CD14-positive monocyte (primary cell): ENCODE results near the gene LRRC8E. TPM values are rescaled to one million over a fixed set of nuclear protein-coding genes. Genes with fewer than 3 reads are reported as not detected.
A peak's percentile ranks its signal among the peaks of the same experiment; 100 is the strongest.

Experiments
- DNase-seq, 3 donors: peaks; one replicate each; pipeline ENCODE4 v3.0.0-alpha.2; 2011 to 2022
- H2AFZ ChIP-seq: 2 replicates; pipeline ENCODE4 v1.6.0; 2012; ENCODE audit warnings: mild to moderate bottlenecking, low read depth, low read length, inconsistent platforms; ENCODE audit not compliant: insufficient read depth, poor library complexity, severe bottlenecking
- H3K27ac ChIP-seq, 2 donors: 1 replicate in 1 of 2; 2 replicates in 1 of 2; pipeline ENCODE4 v1.5.1; 2012 to 2013; ENCODE audit warnings: low read length in 2 of 2, control low read depth in 1 of 2, inconsistent platforms in 1 of 2, low read depth in 1 of 2, mild to moderate bottlenecking in 1 of 2
- H3K27me3 ChIP-seq, 2 donors: one replicate each; pipeline versions ENCODE4 v1.6.0 to v1.6.1; 2011 to 2013; ENCODE audit warnings: low read length in 2 of 2; ENCODE audit not compliant: control insufficient read depth in 2 of 2, insufficient read depth in 2 of 2
- H3K36me3 ChIP-seq, 2 donors: replicated peaks in 1 of 2; 1 replicate in 1 of 2; 2 replicates in 1 of 2; pipeline versions ENCODE4 v1.5.1 to v1.6.1; 2012 to 2013; ENCODE audit warnings: low read length in 2 of 2, control low read depth in 1 of 2, inconsistent platforms in 1 of 2, mild to moderate bottlenecking in 1 of 2; ENCODE audit not compliant: insufficient read depth in 2 of 2, control insufficient read depth in 1 of 2
- H3K4me1 ChIP-seq, 2 donors: 1 replicate in 1 of 2; 2 replicates in 1 of 2; pipeline versions ENCODE4 v1.5.1 to v1.6.1; 2012 to 2013; ENCODE audit warnings: low read length in 2 of 2, control low read depth in 1 of 2, inconsistent platforms in 1 of 2, mild to moderate bottlenecking in 1 of 2, moderate library complexity in 1 of 2; ENCODE audit not compliant: insufficient read depth in 2 of 2, control insufficient read depth in 1 of 2
- H3K4me2 ChIP-seq: replicated peaks from 2 replicates; pipeline ENCODE3; 2012; ENCODE audit warnings: low read length, moderate library complexity, mild to moderate bottlenecking; ENCODE audit not compliant: poor library complexity, severe bottlenecking; ENCODE audit errors: extremely low read depth
- H3K4me3 ChIP-seq, 3 experiments: fragments of 200-600 bp in 1 of 3; sonication (generic) in 1 of 3; replicated peaks in 1 of 3; 1 replicate in 2 of 3; 2 replicates in 1 of 3; pipeline ENCODE4 v1.5.1; 2011 to 2013; ENCODE audit warnings: low read length in 3 of 3, mild to moderate bottlenecking in 3 of 3, control low read depth in 2 of 3, low read depth in 2 of 3, inconsistent platforms in 1 of 3, moderate library complexity in 1 of 3
- H3K79me2 ChIP-seq: 2 replicates; pipeline ENCODE4 v1.6.0; 2012; ENCODE audit warnings: mild to moderate bottlenecking, control low read depth, inconsistent platforms, low read length, moderate library complexity; ENCODE audit not compliant: insufficient read depth
- H3K9ac ChIP-seq: 2 replicates; pipeline ENCODE4 v1.6.0; 2017; ENCODE audit warnings: low read length, mild to moderate bottlenecking; ENCODE audit not compliant: insufficient read depth, poor library complexity, severe bottlenecking
- H3K9me3 ChIP-seq, 2 donors: replicated peaks in 1 of 2; 1 replicate in 1 of 2; 2 replicates in 1 of 2; pipeline versions ENCODE4 v1.5.1 to v1.6.1; 2012 to 2013; ENCODE audit warnings: low read length in 2 of 2, control low read depth in 1 of 2; ENCODE audit not compliant: control insufficient read depth in 1 of 2, insufficient read depth in 1 of 2
- H4K20me1 ChIP-seq: 2 replicates; pipeline ENCODE4 v1.6.0; 2012; ENCODE audit warnings: mild to moderate bottlenecking, low read length, control low read depth, moderate library complexity; ENCODE audit not compliant: insufficient read depth
- H3K27ac Mint-ChIP-seq, 7 donors: one replicate each; pipeline ENCODE4 v1.8.0; 2020; ENCODE audit warnings: mild to moderate bottlenecking in 7 of 7, mixed read lengths in 7 of 7, moderate library complexity in 6 of 7, inconsistent platforms in 2 of 7
- H3K27me3 Mint-ChIP-seq, 3 donors: one replicate each; pipeline ENCODE4 v1.8.0; 2021 to 2022; ENCODE audit warnings: low read depth in 3 of 3, mild to moderate bottlenecking in 3 of 3, mixed read lengths in 3 of 3, moderate library complexity in 3 of 3, inconsistent platforms in 1 of 3
- H3K36me3 Mint-ChIP-seq, 2 donors: one replicate each; pipeline ENCODE4 v1.8.0; 2020; ENCODE audit warnings: mixed read lengths in 2 of 2, inconsistent platforms in 1 of 2, mild to moderate bottlenecking in 1 of 2
- H3K4me1 Mint-ChIP-seq: one replicate; pipeline ENCODE4 v1.8.0; 2020; ENCODE audit warnings: mild to moderate bottlenecking, mixed read lengths
- H3K4me3 Mint-ChIP-seq, 2 donors: one replicate each; pipeline ENCODE4 v1.8.0; 2020; ENCODE audit warnings: mild to moderate bottlenecking in 2 of 2, mixed read lengths in 2 of 2, moderate library complexity in 1 of 2
- H3K9me3 Mint-ChIP-seq, 7 donors: one replicate each; pipeline ENCODE4 v1.8.0; 2020 to 2022; ENCODE audit warnings: mixed read lengths in 7 of 7, mild to moderate bottlenecking in 6 of 7, moderate library complexity in 6 of 7, inconsistent platforms in 2 of 7
- WGBS: methylation state at CpG from one replicate; pipeline ENCODE4 v1.1.5; 2013; ENCODE audit warnings: missing lambda C conversion rate; ENCODE audit not compliant: insufficient coverage; 5-methylcytosine and 5-hydroxymethylcytosine counted together
- intact Hi-C, 2 donors: fragments of 100-400 bp; cut with micrococcal nuclease; formaldehyde crosslinking; loops; one replicate each; pipeline versions ENCODE4 v1.15.0 to v1.15.1; 2023
- polyA plus RNA-seq, 3 donors: library from polyadenylated mRNA; depleted of rRNA in 1 of 3; unstranded in 2 of 3; stranded (reverse) in 1 of 3; fragments of 300-500 nt in 2 of 3; fragments of >200 nt in 1 of 3; fragmentation: Illumina TruSeq in 2 of 3; gene quantifications; 1 replicate in 2 of 3; 2 replicates in 1 of 3; pipeline ENCODE4 v1.2.3, GENCODE V29; 2012 to 2021
- TF ChIP-seq, protein P1 (sequence below): fragments of 200-600 bp; IDR thresholded peaks from one replicate; pipeline ENCODE4 v1.8.0; 2022; ENCODE audit warnings: antibody characterized with exemption, mild to moderate bottlenecking

LRRC8E gene
- polyA plus RNA-seq, 3 donors, result not detected

DNA sequence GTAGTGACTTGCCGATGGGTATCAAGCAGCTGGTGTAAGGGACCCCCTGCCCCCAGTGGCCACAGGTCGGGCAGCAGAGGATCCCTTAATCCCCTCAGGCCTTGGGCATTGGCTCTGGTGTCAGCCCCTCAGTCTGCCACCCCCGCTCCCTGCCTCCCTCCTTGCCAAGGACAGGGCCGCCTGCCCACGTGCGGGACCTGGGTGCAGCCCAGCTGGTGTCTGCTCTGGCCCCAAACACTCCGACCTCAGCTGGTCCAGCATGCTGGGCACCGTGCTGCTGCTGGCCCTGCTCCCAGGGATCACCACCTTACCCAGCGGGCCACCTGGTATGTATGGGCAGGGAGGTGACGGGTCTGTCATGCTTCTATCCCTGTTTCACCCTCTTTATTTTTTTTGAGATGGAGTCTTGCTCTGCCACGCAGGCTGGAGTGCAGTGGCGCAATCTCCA, 26.3 kb downstream of the LRRC8E start, which contains the start of gene TGFBR3L:
TSS of gene TGFBR3L (plus strand) at position 233 of the 448 bp plus-strand sequence.
- peaks cover 32% of the 10 kb centered on the region for H3K4me1 Mint-ChIP-seq
- peaks cover 46 to 60% (median 51%) of the 10 kb centered on the region in 3 donors for H3K27me3 Mint-ChIP-seq
- DNase-seq, result no peak
- WGBS, result 78% methylated on average over 9 of the region's 12 CpGs
- H3K4me1 ChIP-seq, result peaks cover 22 to 43% of the 10 kb centered on the region in 2 donors
- peaks cover 0 to 19% of the 10 kb centered on the region in 2 donors for H3K9me3 ChIP-seq
- TF ChIP-seq, protein P1, sequence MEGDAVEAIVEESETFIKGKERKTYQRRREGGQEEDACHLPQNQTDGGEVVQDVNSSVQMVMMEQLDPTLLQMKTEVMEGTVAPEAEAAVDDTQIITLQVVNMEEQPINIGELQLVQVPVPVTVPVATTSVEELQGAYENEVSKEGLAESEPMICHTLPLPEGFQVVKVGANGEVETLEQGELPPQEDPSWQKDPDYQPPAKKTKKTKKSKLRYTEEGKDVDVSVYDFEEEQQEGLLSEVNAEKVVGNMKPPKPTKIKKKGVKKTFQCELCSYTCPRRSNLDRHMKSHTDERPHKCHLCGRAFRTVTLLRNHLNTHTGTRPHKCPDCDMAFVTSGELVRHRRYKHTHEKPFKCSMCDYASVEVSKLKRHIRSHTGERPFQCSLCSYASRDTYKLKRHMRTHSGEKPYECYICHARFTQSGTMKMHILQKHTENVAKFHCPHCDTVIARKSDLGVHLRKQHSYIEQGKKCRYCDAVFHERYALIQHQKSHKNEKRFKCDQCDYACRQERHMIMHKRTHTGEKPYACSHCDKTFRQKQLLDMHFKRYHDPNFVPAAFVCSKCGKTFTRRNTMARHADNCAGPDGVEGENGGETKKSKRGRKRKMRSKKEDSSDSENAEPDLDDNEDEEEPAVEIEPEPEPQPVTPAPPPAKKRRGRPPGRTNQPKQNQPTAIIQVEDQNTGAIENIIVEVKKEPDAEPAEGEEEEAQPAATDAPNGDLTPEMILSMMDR, result no peak
- H3K79me2 ChIP-seq, result no peaks in the 10 kb centered on the region
- no peak within 1 kb of the TSS for H3K4me3 ChIP-seq
- H4K20me1 ChIP-seq, result peaks cover 40% of the 10 kb centered on the region
- peaks cover 0 to 28% (median 14%) of the 10 kb centered on the region in 7 donors for H3K9me3 Mint-ChIP-seq
- H3K27ac ChIP-seq, result no peak within 1 kb of the TSS
- intact Hi-C loops, result no loop called here
- peaks cover 25 to 34% of the 10 kb centered on the region in 2 donors for H3K36me3 Mint-ChIP-seq
- peak within 1 kb of the TSS; percentile 39 to 77 for H3K4me3 Mint-ChIP-seq
- H3K9ac ChIP-seq, result no peak within 1 kb of the TSS
- H3K36me3 ChIP-seq, result peaks cover 33 to 35% of the 10 kb centered on the region in 2 donors
- H3K27me3 ChIP-seq, result peaks cover 26 to 46% of the 10 kb centered on the region in 2 donors
- no peak within 1 kb of the TSS for H2AFZ ChIP-seq
- H3K27ac Mint-ChIP-seq, result no peak within 1 kb of the TSS
- no peak within 1 kb of the TSS for H3K4me2 ChIP-seq

DNA sequence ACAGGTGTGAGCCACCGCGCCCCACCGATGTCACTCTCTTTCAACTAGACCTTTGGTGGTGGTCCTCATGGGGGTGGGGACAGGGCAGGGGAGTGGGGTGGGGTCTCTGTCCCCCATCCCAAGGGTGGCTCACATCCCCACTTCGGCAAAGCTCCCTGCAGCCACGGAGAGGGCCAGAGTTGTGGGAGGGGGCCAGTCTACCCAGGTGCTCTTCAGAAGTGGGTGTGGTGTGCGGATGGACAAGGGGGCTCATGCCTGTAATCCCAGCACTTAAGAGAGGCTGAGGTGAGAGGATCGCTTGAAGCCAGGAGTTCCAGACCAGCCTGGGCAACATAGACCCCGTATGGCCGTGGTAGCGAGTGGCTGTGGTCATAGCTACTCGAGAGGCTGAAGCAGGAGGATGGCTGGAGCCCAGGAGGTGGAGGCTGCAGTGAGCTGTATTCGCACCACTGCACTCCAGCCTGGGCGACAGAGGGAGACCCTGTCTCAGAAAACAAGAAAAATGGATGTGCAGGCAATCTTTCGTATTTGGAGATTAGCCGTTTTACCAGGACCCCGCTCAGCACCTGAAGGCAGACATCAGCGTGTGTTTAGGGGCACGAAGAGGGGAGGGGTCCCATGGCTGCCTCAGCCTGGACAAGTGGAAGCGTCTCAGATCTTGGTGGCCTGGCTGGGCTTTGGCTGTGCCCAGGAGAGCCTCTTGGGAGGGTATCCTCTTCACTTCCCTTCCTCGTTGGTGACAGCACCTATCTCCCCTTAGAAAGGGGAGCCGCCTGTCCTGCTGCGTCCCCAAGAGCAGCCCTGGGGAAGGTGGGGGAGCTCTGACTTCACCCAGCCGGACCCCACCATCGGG, 27.2 kb downstream of the LRRC8E start:
- TF ChIP-seq, protein P1, result no peak
- no peak for DNase-seq
- Mint-ChIP-seq H3K4me1 (peaks cover 37% of the 10 kb centered on the region), H3K36me3 (peaks cover 23 to 28% of the 10 kb centered on the region in 2 donors), H3K4me3 (peak overlapping the region; percentile 50 to 77), H3K27me3 (peaks cover 47 to 65% (median 56%) of the 10 kb centered on the region in 3 donors), H3K27ac (no peak overlapping the region), H3K9me3 (peaks cover 0 to 28% (median 15%) of the 10 kb centered on the region in 7 donors)
- Histone ChIP-seq H2AFZ (peak overlapping the region; percentile 61), H3K9ac (no peak overlapping the region), H3K27ac (no peak overlapping the region), H3K79me2 (no peaks in the 10 kb centered on the region), H3K27me3 (peaks cover 26 to 47% of the 10 kb centered on the region in 2 donors), H3K9me3 (peaks cover 0 to 19% of the 10 kb centered on the region in 2 donors), H3K4me2 (peak overlapping the region; percentile 74), H3K4me3 (peak overlapping the region in 1 of 3 experiments; percentile 63), H3K36me3 (peaks cover 24 to 26% of the 10 kb centered on the region in 2 donors), H4K20me1 (peaks cover 32% of the 10 kb centered on the region), H3K4me1 (peaks cover 26 to 49% of the 10 kb centered on the region in 2 donors)
- intact Hi-C loops, result no loop called here
- WGBS, result 51% methylated on average over 16 of the region's 24 CpGs
